ENCODE measurements around the gene CCS.

DNA sequence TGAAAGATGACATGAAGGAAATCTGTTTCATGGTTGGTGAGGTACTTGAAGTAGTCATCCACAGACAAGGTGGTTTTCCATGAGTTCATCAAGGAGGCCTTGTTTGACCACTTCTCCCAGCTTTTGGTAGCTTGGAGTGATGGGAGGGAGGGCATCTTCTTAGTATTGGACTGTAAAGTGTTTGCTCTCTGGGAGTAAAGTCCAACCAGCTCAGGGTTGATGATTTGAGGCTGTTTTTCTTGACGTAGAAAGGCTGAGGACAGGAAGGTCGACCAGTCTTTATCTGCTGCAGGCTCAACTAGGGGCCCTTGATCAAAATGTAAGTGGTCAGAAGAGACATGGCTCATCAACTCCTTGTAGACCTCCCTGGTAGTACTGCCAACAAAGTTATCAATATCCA is 1.8 kb upstream of the CCS start:
- TF ChIP-seq, protein P1, sequence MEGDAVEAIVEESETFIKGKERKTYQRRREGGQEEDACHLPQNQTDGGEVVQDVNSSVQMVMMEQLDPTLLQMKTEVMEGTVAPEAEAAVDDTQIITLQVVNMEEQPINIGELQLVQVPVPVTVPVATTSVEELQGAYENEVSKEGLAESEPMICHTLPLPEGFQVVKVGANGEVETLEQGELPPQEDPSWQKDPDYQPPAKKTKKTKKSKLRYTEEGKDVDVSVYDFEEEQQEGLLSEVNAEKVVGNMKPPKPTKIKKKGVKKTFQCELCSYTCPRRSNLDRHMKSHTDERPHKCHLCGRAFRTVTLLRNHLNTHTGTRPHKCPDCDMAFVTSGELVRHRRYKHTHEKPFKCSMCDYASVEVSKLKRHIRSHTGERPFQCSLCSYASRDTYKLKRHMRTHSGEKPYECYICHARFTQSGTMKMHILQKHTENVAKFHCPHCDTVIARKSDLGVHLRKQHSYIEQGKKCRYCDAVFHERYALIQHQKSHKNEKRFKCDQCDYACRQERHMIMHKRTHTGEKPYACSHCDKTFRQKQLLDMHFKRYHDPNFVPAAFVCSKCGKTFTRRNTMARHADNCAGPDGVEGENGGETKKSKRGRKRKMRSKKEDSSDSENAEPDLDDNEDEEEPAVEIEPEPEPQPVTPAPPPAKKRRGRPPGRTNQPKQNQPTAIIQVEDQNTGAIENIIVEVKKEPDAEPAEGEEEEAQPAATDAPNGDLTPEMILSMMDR (conservative IDR thresholded peaks at IDR 0.05; ENCODE audit: low read length): no peak
- no peak for TF ChIP-seq EZH2phosphoT487 (IDR thresholded peaks at IDR 0.05; ENCODE audit: borderline replicate concordance, low read depth, low read length)
